OCI-M2 (cell line): ENCODE data around the gene MARCHF9.

Experiments
- DNase-seq: peaks from one replicate; lab custom pipeline; 2025; ENCODE audit not compliant: unreplicated experiment; lab: John Stamatoyannopoulos, UW

The MARCHF9 gene

DNA sequence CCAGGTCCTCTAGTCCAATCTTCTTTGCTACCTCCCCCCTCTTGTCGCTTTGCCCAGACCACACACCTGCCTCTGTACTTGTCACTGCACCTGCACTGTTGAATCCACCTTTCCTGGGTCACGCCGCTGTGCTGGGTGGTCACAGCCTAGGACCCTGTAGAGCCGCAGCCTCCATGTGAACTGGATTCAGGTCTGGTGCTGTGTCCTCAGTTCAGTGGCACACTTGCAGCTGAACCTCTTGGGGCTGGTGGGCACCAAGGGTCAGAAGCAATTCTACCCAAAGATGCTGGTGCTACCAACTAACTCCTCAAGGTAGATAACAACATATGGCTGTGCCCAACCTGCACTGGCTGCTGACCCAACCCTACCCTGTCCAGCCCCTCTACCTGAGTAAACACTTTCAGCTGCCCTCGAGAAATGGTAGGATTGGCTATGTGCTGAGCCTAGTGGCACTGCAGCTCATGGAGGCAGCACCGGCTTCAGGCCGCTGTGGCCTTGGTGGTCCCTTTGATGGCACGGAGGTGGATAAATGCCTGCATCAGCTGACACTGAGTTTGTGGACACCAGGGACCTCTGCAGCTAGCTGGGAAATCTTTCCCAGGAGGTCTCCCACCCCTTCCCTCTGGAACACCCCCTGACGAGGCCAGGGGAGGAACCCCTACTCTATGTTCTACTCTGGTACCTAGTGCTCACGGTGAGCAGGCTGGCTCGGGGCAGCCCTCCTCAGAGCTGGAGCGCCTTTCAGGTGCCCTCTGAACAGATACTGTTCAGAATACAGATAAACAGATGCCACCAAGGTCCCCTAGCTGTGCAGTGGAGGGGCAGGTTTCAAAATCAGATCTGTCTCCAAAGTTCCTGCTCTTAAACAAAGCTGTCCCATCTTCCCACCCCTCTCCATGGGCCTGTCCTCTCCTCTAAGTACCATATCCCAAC lies 30.6 kb upstream of the MARCHF9 start:
- no peak for DNase-seq

GRCh38 chr12:57724936-57725740 lies 29.8 kb upstream of the MARCHF9 start:
- DNase-seq: no peak

DNA sequence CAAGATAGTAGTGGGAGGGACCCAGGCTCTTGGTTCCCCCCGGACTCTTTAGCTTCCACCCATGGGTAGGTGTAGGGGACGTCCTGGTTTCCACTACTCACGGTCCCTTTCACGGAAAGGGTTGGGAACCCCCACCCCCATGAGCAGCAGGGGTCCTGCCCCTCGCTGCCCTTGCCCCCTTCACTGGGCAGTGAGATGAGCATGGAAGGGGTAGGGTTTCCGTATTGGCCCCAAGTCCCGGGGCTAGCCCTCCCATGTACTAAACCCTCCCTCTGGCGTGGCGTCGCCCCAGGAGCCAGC lies 29.1 kb upstream of the MARCHF9 start:
- DNase-seq: no peak

DNA sequence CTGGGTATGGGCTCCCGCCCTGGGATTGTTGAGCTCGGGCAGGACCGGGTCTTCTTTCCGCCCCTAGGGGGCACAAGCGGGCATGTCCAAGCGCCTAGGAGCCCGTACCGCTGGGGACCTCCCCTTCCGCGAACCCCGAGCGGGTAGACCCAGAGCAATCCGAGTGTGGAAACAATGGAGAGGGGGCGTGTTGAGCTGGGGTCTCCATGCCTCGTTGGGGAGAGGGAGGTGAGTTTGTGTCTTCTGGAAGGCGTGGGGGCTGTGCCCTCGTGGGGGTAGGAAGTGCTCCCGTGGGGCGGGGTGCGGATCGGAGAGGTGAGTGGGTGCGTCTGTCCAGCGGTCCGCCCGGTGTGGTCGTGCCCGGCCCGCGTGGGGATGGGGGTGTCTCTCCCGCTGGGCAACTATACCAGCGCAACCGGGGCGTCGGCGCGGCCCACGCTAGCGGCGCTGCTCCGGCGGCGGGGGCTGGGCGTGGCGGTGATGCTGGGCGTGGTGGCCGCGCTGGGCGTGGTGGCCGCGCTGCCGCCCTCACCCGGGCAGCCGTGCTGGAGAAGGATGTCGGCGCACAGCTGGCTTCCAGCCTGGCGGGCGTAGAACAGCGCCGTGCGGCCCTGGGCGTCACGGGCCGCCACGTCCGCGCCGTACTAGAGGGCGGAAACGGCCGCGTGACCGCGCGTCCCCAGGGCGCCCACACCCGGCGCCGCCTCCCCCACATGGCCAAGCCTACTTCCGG lies 28.6 kb upstream of the MARCHF9 start:
- no peak for DNase-seq

DNA sequence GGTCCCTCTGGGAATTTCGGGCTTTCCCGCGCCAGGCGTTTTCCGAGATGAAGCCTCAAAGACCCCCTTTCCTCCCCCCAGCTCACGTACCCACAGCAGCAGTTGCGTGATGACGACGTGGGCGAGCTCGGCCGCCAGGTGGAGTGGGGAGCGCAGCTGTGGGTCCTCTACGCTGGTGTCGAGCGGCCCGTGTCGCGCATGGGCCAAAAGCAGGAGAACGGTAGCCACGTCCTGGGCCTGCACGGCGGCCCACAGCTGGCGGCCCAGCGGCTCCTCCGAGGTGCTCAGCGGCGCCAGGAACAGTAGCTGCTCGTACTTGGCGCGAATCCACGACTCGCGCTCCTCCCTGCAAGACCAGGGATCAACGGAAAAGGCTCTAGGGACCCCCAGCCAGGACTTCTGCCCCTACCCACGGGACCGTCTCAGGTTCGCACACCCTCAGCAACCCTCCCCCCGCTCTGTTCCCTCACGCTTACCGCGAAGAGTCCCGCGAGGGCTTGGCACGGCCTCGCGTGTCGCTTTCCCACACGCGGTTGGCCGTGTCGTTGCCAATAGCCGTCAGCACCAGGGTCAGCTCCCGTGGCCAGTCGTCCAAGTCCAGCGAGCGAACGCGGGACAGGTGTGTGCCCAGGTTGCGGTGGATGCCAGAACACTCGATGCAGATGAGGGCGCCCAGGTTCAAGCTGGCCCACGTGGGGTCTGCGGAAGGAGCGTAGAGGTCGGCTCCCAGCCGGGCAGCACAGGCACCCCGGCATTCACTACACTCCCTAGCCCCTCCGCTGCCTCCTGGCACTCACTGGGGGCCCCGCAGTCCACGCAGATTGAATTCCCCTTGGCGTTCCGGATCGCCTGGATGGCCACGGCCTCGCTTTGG lies 27.8 kb upstream of the MARCHF9 start:
- DNase-seq: no peak

GRCh38 chr12:57727758-57728395 lies 27.0 kb upstream of the MARCHF9 start:
- no peak for DNase-seq

DNA sequence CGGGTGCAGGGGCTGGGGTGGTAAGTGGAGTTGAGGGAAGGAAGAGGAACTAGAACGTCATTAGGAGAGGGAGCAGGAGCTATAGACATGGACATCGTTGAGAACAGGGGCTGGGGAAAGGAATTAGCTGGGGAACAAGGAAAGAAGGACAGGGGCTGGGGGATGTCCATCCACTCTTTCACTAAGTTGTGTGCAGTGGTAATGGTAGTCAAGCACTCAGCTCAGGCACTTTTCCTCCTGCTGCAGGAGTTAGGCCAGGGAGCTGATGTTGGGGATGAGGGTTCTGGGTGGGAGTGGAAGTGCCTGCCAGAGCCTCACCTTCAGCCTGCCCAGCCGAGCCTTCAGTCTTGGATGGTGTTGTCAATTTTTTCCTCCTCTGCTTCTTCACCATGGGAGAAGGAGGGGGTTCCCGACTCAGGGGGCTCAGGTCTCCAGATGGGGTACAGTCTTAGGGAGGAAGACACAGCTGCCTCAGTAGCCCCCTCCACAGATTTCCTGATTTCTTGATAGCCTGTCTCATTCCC lies 25.5 kb upstream of the MARCHF9 start:
- DNase-seq: no peak

DNA sequence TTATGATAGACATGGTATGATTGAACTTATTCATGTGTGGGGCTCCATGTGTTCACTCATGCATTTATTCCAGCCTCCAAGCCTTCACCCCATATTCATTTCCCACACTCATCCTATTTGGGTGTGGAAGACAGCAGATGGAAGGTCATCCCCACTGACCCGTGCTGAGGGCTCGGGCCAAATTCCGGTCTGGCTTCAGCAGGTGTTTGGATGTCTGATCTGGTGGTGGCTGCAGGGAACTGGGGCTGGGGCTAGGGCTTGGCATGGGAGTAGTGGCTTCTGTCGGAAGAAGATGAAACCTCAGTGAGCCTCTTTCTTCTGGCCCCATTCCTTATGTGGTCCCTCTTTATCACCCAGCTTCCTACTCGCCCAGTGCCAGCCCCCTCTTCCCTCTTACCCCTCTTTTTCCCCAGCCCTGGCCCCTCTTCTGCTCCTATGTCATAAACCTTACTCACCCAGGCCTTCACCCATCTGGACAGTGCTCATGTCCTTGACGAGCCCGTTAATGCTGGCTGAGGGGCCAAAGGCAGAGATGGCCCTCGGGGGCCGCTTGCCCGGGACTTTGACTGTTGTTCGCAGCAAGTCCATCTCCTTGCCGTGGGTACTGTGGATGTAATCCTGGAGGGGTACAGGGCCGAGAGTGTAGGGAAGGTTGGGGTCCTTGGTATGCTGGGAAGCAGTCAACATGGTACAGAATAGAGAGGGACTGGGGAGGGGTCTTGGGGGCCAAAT lies 24.4 kb upstream of the MARCHF9 start:
- no peak for DNase-seq

GRCh38 chr12:57731411-57732080 lies 23.4 kb upstream of the MARCHF9 start:
- no peak for DNase-seq

DNA sequence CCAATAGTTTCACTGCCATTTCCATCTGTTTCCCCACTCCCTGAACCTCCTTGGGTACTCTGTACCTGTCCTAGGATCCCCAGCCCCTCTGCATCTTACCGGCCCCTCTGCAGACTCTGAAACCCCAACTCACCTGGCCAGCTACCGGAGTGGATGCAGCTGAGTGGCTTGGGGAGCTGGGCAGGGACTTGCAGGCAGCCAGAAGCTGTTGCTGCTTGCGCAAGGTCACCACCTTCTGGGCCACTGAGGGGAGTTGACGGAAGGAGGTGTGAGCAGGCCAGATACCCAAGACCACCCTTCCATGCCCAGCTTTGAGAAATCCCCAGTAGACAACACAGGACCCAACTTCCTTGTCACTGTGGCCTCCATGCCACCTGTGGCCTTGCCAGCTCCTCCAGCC lies 22.6 kb upstream of the MARCHF9 start:
- no peak for DNase-seq

DNA sequence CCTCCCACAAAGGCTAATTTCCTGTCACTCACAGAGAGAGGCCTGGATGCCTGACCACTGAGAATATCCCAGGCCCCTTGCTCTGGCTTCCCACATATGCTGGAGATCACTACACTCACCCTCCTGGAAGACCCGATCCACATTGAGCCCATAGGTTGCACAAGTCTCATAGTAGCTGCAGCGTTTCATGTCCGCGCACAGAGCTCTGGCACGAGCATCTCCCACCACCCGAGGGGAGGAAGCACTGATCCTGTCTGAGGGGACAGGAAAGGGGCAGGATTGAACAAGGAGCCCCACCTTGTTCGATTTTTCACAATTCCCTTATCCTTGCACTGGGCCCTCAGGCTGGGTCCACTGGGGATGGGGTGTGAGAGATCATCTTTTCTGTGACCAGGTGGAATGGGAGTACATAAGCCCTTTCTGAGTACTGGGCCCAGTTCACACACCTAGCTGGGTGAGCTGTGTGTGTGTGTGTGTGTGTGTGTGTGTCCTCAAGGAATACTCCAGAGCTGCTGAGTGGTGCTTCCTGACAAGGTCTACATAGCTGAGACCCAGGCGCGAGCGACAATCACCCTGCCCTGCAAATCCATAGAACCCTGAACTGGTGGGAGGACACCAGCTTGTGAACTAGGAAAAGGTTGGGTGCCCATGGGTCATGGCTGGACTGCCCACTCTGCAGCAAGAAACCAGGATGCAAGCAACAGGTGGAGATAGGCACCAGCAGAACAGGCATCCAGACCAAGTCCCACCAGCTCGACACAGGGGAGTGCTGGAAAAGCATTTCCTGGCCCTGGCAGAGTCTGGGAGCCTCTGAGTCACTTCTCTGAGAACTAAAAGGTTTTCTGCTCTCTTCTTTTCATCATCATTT lies 21.9 kb upstream of the MARCHF9 start:
- DNase-seq: no peak

GRCh38 chr12:57733928-57734327 lies 21.0 kb upstream of the MARCHF9 start:
- DNase-seq: no peak

- no peak for DNase-seq
Measured at GRCh38 chr12:57734591-57734990, 20.3 kb upstream of the MARCHF9 start.

DNA sequence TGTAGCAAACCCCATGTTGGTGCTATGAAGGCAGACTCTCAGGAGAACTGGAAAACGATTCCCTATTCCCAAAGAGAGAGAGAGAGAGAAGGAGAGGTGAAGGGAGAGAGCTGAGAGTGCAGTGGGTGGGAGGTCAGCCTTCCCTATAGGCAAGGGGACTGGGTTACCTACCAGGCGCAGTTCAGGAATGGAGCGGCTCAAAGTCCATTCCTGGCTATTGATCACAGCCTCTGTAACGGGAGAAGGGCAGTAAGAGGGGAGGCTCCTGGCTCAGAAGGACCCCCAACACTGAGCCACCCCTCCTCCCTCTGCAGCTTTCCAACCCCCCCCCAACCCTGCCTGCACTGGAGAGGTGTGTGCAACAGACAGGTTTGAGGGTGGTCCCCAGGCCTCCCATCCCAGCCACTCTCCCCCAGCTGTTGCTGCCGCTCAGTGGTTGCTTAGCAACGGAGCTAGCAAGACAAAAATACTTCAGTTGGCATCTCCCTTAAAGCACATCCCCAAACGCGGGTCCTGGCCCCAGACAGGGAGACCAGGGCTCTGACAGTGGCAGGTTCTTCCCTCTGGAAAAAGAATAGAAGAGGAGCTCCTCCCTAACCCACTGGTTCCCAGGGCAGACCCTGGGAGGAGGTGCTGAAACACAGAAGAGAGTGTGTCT lies 19.6 kb upstream of the MARCHF9 start:
- DNase-seq: no peak

DNA sequence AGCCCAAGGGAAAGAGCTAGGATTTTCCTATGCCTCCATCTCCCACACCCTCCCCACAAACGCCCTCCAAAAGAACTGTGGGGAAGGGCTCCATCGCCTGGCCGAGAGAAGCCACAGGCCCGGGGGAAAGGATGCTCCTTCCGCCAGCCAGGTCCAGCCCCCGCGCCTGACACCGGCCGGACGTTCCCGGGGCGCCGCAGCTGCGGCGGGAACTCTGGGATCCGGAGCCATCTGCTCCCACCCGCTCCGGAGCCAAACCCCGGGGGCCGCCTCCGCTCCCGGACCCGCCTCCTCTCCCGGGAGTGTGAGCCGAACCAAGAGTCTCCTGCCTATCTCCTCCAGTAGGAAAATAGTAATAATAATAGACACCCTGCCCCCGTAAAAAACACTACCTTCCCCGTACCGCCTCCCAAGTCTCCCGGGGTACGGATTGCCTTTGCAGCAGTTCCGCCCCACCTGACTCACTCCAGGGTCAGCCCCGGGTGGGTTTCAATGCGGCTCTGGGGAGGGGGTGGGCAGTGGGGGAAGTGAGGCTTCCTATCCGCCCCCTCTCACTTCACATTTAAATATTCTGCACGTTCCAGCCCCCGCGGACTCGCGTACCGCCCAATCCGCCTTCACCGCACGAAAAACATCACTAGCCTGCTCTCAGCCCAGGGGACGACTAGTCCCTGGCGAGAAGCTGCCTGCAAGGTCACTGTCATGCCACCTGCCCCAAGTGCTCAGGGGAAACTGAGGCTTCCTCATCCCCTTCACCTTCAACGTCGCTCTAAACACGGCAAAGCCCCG lies 18.8 kb upstream of the MARCHF9 start:
- DNase-seq: no peak

DNA sequence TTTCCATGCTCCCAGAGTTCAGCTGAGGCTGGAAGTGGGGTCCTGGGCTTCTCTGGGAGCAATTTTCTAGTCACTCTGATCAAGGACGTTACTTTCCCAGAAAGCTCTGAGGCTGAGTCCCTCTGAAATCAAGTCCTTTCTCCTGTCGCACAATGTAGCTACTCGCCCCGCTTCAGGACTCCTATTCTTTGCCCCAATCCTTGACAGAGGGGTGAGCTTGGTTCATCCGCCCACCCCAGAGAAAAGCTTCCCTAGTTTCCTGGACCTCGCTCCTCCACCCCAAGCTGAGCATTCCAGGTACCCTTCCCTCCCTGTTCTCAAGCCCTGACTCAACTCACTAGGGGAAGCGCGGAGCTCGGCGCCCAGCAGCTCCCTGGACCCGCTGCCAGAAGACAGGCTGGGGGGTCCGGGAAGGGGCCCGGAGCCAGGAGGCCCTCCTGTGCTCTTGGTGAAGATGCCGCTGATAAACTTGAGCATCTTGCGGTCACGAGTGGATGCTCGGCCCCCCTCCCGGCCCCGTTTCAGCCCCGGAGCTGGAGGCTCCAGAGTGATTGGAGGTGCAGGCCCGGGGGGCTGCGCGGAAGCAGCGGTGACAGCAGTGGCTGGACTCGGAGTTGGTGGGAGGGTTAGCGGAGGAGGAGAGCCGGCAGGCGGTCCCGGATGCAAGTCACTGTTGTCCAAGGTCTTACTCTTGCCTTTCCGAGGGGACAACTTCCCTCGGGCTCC lies 18.0 kb upstream of the MARCHF9 start:
- no peak for DNase-seq
